22Rv1 (cell line): ENCODE data around the gene STOM.

Source experiments
- CTCF ChIP-seq: fragments of 450-650 bp; IDR thresholded peaks from 2 replicates; pipeline ENCODE4 v1.5.1; 2017; ENCODE audit warnings: mild to moderate bottlenecking
- ZFX ChIP-seq: fragments of 450-650 bp; IDR thresholded peaks from 2 replicates; pipeline ENCODE4 v1.6.1; 2017; ENCODE audit warnings: antibody characterized with exemption, borderline replicate concordance

- TF ChIP-seq CTCF (no peak), ZFX (no peak)
Observed at GRCh38 chr9:121373011-121373729, 3.1 kb upstream of the STOM start.
